NCI-H1048 (cell line): ENCODE data around the gene PSMF1.
"Not testable (repeated sequence)": the region's sequence is repeated elsewhere in the genome, so short reads cannot be mapped to it uniquely, and the experiment has no call there.

ENCODE experiments used
- DNase-seq: peaks from one replicate; lab custom pipeline; 2025; lab: John Stamatoyannopoulos, UW

Gene PSMF1

GRCh38 chr20:1122388-1123315, 4.2 kb downstream of the PSMF1 start:
- DNase-seq = no peak

DNA sequence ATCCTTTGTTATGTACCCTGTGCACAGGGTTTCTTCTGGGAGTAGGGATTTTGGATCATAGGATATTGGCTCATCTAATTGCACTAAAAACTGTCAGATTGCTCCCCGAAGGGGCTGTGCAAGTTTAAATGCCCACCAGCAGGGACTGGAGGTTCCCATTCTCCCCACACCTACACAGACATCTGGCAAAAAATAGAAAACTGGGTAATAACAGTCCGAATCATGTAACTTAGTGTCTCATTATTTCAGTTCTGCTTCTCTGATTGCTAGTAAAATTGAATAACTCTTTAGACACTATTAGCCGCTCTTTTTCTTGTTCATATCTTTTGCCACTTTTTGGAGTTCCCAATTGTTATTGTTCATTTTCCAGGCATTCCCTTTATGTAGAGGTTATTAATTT, 5.3 kb downstream of the PSMF1 start:
- DNase-seq = no peak

- DNase-seq = no peak
Measured at GRCh38 chr20:1124421-1124820, 6.0 kb downstream of the PSMF1 start.

- DNase-seq = no peak
Measured at GRCh38 chr20:1125277-1125676, 6.9 kb downstream of the PSMF1 start.

DNA sequence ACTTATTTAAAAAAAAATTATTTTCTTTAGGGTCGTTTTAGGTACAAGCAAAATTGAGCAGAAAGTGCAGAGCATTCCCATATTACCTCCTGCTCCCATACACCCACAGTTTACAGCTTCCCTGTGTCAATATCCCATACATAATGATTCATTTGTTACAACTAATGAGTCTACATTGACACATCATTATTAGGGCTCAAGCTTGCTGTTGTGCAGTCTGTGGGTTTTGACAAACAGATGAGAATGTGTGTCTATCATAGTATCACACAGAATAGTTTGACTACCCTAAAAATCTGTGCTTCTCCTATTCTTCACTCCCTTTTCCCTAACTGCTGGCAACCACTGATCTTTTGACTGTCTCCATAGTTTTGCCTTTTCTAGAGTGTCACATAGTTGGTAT, 9.4 kb downstream of the PSMF1 start:
- no peak for DNase-seq

- DNase-seq = no peak
Measured at GRCh38 chr20:1130058-1130694, 11.8 kb downstream of the PSMF1 start.

- no peak for DNase-seq
Measured at GRCh38 chr20:1130847-1131246, 12.4 kb downstream of the PSMF1 start.

GRCh38 chr20:1131354-1131753, 13.0 kb downstream of the PSMF1 start:
- no peak for DNase-seq

DNA sequence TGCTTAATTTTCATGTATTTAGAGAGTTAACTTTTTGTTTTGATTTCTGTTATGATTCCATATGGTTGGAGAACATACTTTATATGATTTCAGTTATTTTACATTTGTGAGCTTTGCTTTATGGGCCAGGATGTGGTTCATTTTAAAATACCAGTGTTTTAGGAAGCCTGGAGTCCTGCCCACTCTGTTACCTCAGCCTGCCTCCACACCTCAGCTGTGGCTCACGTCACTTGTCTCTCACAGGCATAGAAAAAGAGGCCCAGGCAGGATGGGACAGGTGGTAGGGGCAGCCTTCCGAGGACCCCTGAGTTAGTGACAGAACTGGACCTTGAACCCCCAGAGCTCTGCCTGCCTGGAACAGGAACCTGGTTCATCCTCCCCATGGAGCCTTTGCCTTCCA, 16.0 kb downstream of the PSMF1 start:
- DNase-seq = no peak

- DNase-seq = no peak
Measured at GRCh38 chr20:1134836-1135235, 16.4 kb downstream of the PSMF1 start.

- no peak for DNase-seq
Measured at GRCh38 chr20:1137236-1137635, 18.8 kb downstream of the PSMF1 start.

DNA sequence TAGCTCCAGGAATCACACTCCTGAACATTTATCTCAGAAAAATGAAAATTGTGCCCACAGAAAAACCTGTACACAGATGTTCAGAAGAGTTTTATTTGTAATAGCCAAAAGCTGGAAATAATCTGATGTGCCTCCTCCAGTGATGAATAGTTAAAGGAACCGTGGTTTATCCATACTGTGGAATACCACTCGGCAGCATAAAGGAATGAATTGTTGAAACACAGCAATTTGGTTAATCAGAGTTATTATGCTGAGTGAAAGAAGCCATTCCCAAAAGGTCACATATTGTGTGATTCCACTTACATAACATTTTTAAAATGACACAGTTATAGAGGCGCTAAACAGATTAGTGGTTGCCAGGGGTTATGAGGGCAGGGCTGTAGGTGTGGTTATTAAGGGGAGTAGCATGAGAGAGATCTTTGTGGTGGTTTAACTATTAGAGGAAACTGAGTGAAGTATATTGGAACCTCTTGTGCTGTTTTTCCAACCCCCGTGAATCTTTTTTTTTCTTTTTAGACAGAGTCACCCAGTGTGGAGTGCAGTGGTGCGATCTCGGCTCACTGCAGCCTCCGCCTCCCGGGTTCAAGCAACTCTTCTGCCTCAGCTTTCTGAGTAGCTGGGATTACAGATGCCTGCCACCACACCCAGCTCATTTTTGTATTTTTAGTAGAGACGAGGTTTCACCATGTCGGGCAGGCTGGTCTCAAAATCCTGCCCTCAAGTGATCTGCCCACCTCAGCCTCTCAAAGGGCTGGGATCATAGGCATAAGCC, 26.2 kb downstream of the PSMF1 start:
- no peak for DNase-seq

DNA sequence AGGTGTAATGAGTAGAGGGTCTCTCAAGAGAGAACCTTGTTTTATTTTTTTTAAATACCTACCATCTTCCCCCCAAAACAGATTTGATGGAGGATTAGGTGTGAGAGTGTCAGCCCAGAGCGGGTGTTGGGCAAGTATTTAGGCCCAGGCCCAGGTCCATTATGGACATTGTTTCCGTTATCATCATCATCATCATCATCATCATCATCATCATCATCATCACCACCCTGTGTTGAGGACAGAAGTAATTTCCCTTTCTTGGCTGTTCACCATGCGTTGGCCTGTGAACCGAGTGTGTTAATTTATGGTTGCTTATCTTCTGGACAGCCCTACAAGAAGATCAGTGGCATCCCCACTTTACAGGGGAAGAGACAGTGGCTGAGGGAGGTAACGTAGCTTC, 28.6 kb downstream of the PSMF1 start:
- DNase-seq = no peak

DNA sequence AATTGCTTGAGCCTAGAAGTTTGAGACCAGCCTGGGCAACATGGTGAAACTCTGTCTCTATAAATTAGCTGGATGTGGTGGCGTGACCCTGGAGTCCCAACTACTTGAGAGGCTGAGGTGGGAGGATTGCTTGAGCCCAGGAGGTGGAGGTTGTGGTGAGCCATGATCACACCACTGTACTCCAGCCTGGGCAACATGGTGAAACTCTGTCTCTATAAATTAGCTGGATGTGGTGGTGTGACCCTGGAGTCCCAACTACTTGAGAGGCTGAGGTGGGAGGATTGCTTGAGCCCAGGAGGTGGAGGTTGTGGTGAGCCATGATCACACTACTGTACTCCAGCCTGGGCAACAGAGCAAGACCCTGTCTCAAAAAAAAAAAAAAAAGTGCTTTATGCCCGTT, 31.4 kb downstream of the PSMF1 start:
- DNase-seq = not testable (repeated sequence)

GRCh38 chr20:1150218-1150617, 31.8 kb downstream of the PSMF1 start:
- DNase-seq = no peak

DNA sequence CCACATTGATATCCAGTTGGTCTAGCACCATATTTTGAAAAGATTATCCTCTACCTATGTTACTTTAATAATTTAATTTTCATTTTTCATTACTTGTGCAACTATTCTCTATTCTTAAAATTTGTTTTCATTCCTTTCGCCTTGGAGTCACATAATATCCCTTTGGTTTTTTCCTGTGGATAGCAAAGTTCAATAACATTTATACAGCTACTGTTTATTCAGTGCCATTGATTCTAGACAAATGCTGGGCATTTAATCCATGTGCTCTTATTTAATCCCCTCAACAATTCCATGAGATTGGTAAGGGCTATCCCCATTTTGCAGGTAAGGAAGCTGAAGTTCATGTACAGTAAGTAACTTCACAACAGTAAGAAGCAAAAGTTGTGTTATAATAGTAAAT, 32.6 kb downstream of the PSMF1 start:
- DNase-seq = no peak

DNA sequence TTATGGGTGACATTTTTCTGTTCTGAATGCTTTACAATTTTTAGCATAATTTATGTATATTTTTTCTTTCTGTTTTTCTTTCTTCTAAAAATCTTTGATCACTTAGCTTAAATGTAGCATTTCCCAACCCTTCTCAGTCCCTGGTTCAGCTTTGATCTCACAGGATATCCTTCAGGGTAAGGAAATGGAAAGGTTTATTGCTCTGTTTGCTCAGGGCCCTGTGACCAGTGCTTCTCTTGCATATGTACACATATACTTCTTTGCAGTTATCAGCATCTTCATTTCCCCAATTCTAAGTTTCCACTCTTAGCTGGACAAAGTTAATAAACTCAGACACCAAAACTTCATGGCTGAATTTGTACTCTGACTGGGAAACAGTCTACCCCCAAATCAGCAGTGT, 35.8 kb downstream of the PSMF1 start:
- no peak for DNase-seq

GRCh38 chr20:1154691-1155090, 36.3 kb downstream of the PSMF1 start:
- DNase-seq = no peak

DNA sequence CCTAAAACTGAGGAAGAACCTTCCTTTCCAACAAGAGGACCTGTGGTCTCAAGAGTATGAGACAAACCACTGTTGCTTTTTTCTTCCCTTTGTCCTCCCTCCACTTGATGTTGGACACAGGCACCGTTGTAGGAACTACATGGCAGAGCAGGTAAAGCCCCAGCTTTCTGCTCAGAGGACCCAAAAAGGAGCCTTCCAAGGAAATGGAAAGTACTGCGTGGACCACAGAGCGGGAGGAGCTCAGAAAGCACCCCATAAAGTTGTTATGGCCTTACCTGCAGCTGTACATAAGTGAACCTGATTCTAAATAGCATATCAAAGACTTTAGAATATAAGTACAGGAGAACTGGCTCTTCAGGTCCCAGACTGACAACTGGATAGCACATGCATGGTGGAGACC, 36.9 kb downstream of the PSMF1 start:
- no peak for DNase-seq

- DNase-seq = no peak
Measured at GRCh38 chr20:1160496-1160895, 42.1 kb downstream of the PSMF1 start.

- no peak for DNase-seq
Measured at GRCh38 chr20:1160991-1161390, 42.6 kb downstream of the PSMF1 start.

- DNase-seq = no peak
Measured at GRCh38 chr20:1163105-1163504, 44.7 kb downstream of the PSMF1 start.

- no peak for DNase-seq
Measured at GRCh38 chr20:1163653-1164052, 45.3 kb downstream of the PSMF1 start.
